HG03159 (cell line): ENCODE data around the gene ADAM17.

ENCODE experiments used
- ATAC-seq: cut with Tn5 transposase; IDR thresholded peaks from one replicate; pipeline ENCODE4 v1.9.1; 2021; ENCODE audit warnings: mild to moderate bottlenecking, moderate library complexity; ENCODE audit not compliant: unreplicated experiment

The ADAM17 gene

GRCh38 chr2:9474361-9475057 is 81.1 kb downstream of the ADAM17 start, which contains the start of gene IAH1:
IAH1 (plus strand) TSS chr2:9474551; CDS start chr2:9474567, 16 bp downstream.
- ATAC-seq, result peak; percentile 77

DNA sequence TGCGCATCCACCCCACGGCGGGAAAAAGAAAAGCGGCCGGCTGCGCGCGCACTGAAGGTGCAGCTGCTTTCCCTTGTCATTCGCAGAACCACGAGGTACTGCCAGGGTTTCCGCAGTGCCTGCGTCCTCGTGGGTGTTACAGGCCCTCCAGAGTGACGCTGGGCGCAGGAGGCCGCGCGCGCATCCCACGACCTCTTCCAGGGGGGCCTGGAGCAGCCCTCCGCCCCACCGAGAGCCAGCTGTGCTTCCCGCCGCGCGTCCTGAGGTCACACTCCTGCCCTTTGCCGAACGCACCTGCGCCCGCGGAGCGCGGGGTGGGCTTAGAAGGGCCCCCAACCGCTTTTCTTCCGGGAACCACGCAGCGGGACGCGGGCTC is 81.7 kb downstream of the ADAM17 start:
- ATAC-seq, result peak; percentile 8

DNA sequence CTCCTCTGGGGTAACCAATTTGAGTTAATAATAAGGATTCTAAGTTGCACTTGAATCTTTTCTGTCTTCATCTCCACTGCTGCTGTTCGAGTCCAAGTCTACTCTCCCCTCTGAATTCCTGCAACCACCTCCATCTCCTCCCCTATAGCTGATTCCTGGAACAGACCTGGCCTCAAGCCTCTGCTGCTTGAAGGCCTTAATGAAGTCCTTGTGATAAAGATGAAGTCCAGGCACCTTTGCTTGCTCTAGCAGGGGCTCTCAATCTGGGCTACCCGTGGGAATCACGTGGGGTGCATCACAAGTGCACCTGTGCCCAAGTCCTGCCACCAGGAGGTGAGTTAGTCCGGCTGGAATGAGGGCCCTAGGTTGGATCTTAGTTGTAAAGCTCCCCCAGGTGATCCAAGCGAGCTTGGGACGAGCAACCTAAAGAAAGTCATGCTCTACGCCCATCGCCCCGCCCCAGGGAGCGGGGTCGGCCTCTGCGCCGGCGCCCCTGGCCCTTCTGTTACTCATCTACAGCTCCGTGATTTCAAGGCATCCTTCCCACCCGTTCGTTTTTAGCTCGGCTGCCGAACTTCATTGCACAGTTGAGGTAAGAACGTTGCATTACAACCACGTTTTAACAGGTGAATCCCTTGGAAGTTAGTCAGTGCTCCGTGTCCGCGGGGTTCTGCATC is 82.2 kb downstream of the ADAM17 start:
- ATAC-seq, result no peak

GRCh38 chr2:9472511-9472910 is 83.1 kb downstream of the ADAM17 start:
- ATAC-seq, result no peak

- ATAC-seq, result no peak
Observed at GRCh38 chr2:9471206-9471605, 84.4 kb downstream of the ADAM17 start.

DNA sequence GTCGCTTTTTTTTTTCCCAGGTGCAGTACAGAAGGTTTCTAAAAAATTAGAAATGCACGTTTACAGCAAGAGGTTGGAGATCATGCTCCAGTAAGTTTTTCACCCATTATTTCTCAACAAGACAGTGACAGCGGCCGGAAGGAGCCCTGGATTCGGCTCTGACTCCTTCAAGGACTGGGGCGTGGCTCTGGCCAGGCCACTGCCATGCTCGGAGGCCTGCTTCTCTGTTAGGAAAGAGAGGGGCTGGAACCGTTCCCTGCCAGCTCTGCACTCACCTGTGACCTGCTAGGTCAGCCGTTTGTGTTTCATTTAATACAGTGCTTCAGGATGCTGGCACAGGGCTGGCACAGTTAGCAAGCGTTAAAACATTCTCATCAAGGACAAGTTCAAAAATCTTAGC is 87.9 kb downstream of the ADAM17 start:
- ATAC-seq, result no peak

GRCh38 chr2:9466147-9466683 is 89.4 kb downstream of the ADAM17 start:
- no peak for ATAC-seq

- ATAC-seq, result no peak
Observed at GRCh38 chr2:9465170-9465569, 90.5 kb downstream of the ADAM17 start.

- no peak for ATAC-seq
Observed at GRCh38 chr2:9463698-9464034, 92.0 kb downstream of the ADAM17 start.

- no peak for ATAC-seq
Observed at GRCh38 chr2:9462886-9463697, 92.5 kb downstream of the ADAM17 start.

- ATAC-seq, result no peak
Observed at GRCh38 chr2:9462313-9462712, 93.3 kb downstream of the ADAM17 start.

- ATAC-seq, result no peak
Observed at GRCh38 chr2:9461079-9461478, 94.6 kb downstream of the ADAM17 start.

DNA sequence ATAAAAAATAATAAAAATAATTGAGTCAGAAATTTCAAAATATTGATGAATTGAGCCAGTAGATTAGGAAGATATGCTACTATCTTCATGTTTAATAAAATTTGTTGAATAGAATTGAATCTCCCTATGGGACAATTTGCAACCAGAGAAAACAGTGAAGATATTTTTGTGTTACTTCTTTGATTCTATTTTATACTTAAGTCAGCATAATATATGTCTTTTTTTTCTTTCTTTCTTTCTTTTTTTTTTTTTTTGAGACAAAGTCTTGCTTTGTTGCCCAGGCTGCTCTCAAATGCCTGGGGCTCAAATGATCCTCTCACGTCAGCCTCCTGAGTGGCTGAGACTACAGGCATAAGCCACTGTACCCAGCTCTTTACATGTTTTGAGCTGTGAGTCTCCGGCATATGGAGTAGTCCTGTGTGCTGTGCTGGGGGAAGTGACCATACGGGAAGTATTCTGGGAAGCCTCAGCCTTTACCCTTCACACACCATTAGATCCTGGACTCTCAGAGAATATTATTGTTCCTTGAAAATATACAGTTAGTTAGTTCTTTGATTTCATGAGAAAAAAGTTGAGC is 95.1 kb downstream of the ADAM17 start:
- ATAC-seq, result no peak

DNA sequence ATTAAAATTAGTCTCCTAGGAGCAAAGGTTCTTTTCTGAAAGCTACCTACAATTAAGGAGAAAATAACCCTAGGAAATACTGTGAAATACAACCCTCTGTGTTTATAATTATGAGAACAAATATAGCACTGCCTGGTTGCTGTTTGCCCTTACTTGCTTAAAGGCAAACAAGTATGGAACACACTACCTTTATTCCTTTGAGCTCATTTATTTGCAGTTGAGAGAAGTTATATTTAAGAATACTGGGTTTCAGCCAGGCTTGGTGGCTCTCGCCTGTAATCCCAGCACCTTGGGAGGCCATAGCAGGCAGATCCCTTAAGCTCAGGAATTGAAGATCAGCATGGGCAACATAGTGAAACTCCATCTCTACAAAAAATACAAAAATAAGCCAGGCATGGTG is 104.4 kb downstream of the ADAM17 start:
- ATAC-seq, result no peak

DNA sequence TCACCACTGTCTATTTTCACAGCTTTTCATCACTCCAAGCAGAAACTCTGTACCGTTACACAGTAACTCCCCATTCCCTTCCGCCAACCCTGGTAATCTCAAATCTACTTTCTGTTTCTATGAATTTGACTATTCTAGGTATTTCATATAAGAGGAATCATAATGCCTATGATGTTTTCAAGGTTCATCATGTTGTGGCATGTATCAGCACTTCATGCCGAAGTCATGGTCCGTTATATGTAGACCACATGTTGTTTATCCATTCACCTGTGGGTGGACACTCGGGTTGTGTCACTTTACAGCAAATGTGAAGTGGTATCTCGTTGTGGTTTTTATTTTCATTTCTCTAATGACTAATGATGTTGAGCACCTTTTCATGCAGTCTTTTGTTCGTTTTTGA is 110.5 kb downstream of the ADAM17 start:
- ATAC-seq, result no peak

- ATAC-seq, result no peak
Observed at GRCh38 chr2:9443526-9443925, 112.1 kb downstream of the ADAM17 start.

- ATAC-seq, result no peak
Observed at GRCh38 chr2:9441556-9441955, 114.1 kb downstream of the ADAM17 start.

DNA sequence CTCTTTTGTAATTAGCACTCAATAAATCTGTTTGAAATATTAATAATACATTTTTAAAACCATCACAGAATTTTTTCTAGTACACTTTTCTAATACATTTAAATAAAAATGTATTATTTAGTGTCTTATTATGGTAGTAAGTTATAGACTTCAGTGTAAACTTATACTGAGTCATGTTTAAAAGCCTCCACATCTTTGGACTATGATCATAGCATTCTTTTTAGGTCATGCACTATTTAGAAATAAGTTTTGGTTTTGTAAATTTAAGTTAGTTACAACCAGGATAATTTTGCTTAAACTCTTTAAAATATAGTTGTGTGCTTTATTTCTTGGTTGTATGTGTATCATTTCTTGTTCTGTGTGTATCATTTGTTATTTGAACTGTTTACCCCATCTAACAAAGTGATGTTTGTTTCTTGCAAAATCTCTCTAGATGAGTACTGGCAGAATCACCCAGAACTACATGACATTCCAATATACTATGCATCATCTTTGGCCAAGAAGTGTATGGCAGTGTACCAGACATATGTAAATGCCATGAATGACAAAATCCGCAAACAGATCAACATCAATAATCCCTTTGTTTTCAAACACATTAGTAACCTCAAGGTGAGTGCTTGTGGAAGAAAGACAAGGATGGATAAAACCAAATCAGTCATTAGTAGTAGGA is 115.4 kb downstream of the ADAM17 start:
- ATAC-seq, result no peak

GRCh38 chr2:9439536-9439935 is 116.1 kb downstream of the ADAM17 start:
- no peak for ATAC-seq
